GM13977 (cell line): ENCODE results near the gene AKAP13.

Experiments used
- DNase-seq: peaks from one replicate; pipeline ENCODE4 v3.0.0; 2012; ENCODE audit warnings: low spot score
- in situ Hi-C: fragments of 300-500 bp; cut with MboI; formaldehyde crosslinking; loops from one replicate; pipeline ENCODE4 v1.12.0; 2022; ENCODE audit warnings: low sequenced_read_pairs, low pct_unique_long_range_greater_than_20kb, mixed read lengths, inconsistent platforms; ENCODE audit not compliant: unreplicated experiment
- TF ChIP-seq, protein P1 (sequence below): IDR thresholded peaks from 2 replicates; pipeline ENCODE4 v1.5.1; 2012; ENCODE audit warnings: mild to moderate bottlenecking, control low read depth; ENCODE audit not compliant: insufficient read depth; ENCODE audit errors: extremely low read depth, missing control alignments

Gene AKAP13

GRCh38 chr15:85616549-85617110 lies 236.2 kb downstream of the AKAP13 start:
- DNase-seq, result no peak
- TF ChIP-seq, protein P1, sequence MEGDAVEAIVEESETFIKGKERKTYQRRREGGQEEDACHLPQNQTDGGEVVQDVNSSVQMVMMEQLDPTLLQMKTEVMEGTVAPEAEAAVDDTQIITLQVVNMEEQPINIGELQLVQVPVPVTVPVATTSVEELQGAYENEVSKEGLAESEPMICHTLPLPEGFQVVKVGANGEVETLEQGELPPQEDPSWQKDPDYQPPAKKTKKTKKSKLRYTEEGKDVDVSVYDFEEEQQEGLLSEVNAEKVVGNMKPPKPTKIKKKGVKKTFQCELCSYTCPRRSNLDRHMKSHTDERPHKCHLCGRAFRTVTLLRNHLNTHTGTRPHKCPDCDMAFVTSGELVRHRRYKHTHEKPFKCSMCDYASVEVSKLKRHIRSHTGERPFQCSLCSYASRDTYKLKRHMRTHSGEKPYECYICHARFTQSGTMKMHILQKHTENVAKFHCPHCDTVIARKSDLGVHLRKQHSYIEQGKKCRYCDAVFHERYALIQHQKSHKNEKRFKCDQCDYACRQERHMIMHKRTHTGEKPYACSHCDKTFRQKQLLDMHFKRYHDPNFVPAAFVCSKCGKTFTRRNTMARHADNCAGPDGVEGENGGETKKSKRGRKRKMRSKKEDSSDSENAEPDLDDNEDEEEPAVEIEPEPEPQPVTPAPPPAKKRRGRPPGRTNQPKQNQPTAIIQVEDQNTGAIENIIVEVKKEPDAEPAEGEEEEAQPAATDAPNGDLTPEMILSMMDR, result no peak
- in situ Hi-C loops, result loop anchor here (25.0 kb wide), 1 partner anchor 221 kb away; no protein-coding TSS in a partner anchor

- in situ Hi-C loops, result loop anchor here (25.0 kb wide), 1 partner anchor 219 kb away; no protein-coding TSS in a partner anchor
- DNase-seq, result no peak
- TF ChIP-seq, protein P1, result no peak
Observed at GRCh38 chr15:85618228-85618505, 237.8 kb downstream of the AKAP13 start.

DNA sequence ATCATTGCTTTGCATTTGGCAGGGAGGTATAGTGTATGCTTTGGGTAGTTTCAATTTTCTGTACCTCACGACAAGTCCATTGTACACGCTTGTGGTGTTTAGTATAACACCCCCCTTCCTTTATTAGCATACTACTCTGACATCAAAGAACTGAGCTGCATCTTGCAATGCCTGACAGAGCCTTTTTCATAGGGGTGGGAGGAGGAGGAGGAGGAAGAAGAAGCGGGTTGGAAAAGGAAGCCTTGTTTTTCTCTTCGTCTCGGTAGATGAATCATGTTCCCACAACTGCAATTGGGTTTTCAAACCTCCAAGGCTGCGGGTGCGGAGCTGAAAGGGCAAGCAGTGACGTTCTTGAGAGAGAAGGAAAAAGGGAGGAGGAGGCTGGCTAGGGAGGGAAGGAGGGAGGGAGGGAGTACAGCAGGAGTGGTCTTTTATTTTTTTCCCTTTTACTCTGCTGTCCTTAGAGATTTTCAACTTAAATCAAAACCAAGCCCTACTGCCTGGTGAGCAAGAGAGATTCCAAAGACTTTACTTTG lies 238.6 kb downstream of the AKAP13 start:
- in situ Hi-C loops, result loop anchor here (25.0 kb wide), 1 partner anchor 218 kb away; no protein-coding TSS in a partner anchor
- TF ChIP-seq, protein P1, result no peak
- peak; percentile 38 for DNase-seq

- TF ChIP-seq, protein P1, result no peak
- no peak for DNase-seq
- in situ Hi-C loops, result loop anchor here (25.0 kb wide), 1 partner anchor 217 kb away; no protein-coding TSS in a partner anchor
Observed at GRCh38 chr15:85619992-85620689, 239.7 kb downstream of the AKAP13 start.

DNA sequence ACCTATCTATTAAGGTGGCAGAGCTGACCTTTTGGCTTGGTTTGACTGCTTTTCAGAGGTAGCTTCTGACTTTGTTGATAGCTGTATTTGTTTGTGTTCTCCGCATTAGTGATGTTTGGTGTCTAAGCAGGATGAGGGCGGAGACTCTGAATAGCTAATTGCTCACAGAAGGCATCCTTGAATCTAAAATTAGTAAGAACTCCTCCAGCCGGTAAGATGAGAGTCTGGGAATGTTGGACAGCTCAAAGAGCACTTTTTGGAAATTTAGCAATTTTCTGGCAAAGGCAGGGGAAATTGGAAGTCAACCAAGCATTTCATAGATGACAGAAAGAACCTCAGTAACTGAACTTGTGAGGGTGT lies 240.3 kb downstream of the AKAP13 start:
- DNase-seq, result no peak
- in situ Hi-C loops, result loop anchor here (25.0 kb wide), 1 partner anchor 217 kb away; no protein-coding TSS in a partner anchor
- TF ChIP-seq, protein P1, result no peak

DNA sequence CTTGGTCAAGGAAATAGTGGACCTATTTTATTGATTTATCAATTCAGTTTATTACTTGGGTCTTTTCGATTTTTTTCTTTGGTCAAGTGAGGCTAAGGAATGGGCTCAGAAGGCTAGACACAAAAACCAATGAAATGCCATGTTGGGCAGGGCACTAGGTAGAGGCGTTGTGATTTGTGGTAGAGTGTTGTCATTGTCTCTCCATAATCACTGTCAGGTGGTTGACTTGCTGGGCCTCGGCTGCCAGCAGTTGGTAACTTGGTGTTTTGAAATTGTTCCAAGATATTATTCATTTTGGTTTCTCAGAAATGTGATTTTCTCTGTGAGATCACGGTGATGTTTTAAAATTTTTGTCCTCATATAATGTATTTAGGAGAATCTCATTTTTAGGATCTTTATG lies 240.7 kb downstream of the AKAP13 start:
- DNase-seq, result no peak
- in situ Hi-C loops, result loop anchor here (25.0 kb wide), 1 partner anchor 216 kb away; no protein-coding TSS in a partner anchor

More for the DNA sequence above, 240.7 kb downstream of the AKAP13 start:
- TF ChIP-seq, protein P1, result no peak
